Measurements from ENCODE around the gene NR2F6. TPM values are rescaled to one million over a fixed set of nuclear protein-coding genes. Genes with fewer than 3 reads are reported as not detected.

The NR2F6 gene
- total RNA-seq, 1 donor from 2014 or later = 70.9 TPM

- no peaks in the 10 kb centered on the region for H3K27me3 Mint-ChIP-seq
- H3K4me3 Mint-ChIP-seq = no peak overlapping the region
- H3K27ac Mint-ChIP-seq = no peak overlapping the region
- H3K9me3 Mint-ChIP-seq = no peaks in the 10 kb centered on the region
- DNase-seq (ENCODE audit: extremely low spot score, unreplicated experiment) = no peak
- H3K4me1 Mint-ChIP-seq (ENCODE audit: unreplicated experiment) = peaks cover 8% of the 10 kb centered on the region
- H3K36me3 Mint-ChIP-seq = peaks cover 14% of the 10 kb centered on the region
- no peak for TF ChIP-seq CTCF (conservative IDR thresholded peaks at IDR 0.05)
Measured at GRCh38 chr19:17210296-17210695, 35.4 kb downstream of the NR2F6 start.

- peaks cover under 1% of the 10 kb centered on the region for H3K4me1 Mint-ChIP-seq (ENCODE audit: unreplicated experiment)
- H3K9me3 Mint-ChIP-seq = no peaks in the 10 kb centered on the region
- H3K4me3 Mint-ChIP-seq = no peak overlapping the region
- H3K27ac Mint-ChIP-seq = no peak overlapping the region
- no peaks in the 10 kb centered on the region for H3K27me3 Mint-ChIP-seq
- H3K36me3 Mint-ChIP-seq = peaks cover 10% of the 10 kb centered on the region
- TF ChIP-seq CTCF (conservative IDR thresholded peaks at IDR 0.05) = no peak
- DNase-seq (ENCODE audit: extremely low spot score, unreplicated experiment) = no peak
Measured at GRCh38 chr19:17209126-17210036, 36.3 kb downstream of the NR2F6 start.

- Mint-ChIP-seq H3K36me3 (peaks cover 18% of the 10 kb centered on the region), H3K4me3 (no peak overlapping the region), H3K27me3 (no peaks in the 10 kb centered on the region), H3K4me1 (ENCODE audit: unreplicated experiment) (no peaks in the 10 kb centered on the region), H3K9me3 (no peaks in the 10 kb centered on the region), H3K27ac (no peak overlapping the region)
- DNase-seq (ENCODE audit: extremely low spot score, unreplicated experiment) = no peak
- TF ChIP-seq CTCF (conservative IDR thresholded peaks at IDR 0.05) = no peak
Measured at GRCh38 chr19:17206736-17207581, 38.8 kb downstream of the NR2F6 start.

- H3K4me1 Mint-ChIP-seq (ENCODE audit: unreplicated experiment) = no peaks in the 10 kb centered on the region
- H3K27ac Mint-ChIP-seq = no peak overlapping the region
- H3K4me3 Mint-ChIP-seq = no peak overlapping the region
- TF ChIP-seq CTCF (conservative IDR thresholded peaks at IDR 0.05) = peak; percentile 74
- H3K9me3 Mint-ChIP-seq = no peaks in the 10 kb centered on the region
- H3K36me3 Mint-ChIP-seq = peaks cover 23% of the 10 kb centered on the region
- H3K27me3 Mint-ChIP-seq = no peaks in the 10 kb centered on the region
- no peak for DNase-seq (ENCODE audit: extremely low spot score, unreplicated experiment)
Measured at GRCh38 chr19:17205237-17206140, 40.2 kb downstream of the NR2F6 start.

- DNase-seq (ENCODE audit: extremely low spot score, unreplicated experiment) = no peak
- no peak overlapping the region for H3K4me3 Mint-ChIP-seq
- no peak for TF ChIP-seq CTCF (conservative IDR thresholded peaks at IDR 0.05)
- no peaks in the 10 kb centered on the region for H3K4me1 Mint-ChIP-seq (ENCODE audit: unreplicated experiment)
- no peaks in the 10 kb centered on the region for H3K9me3 Mint-ChIP-seq
- no peak overlapping the region for H3K27ac Mint-ChIP-seq
- peaks cover 23% of the 10 kb centered on the region for H3K36me3 Mint-ChIP-seq
- H3K27me3 Mint-ChIP-seq = no peaks in the 10 kb centered on the region
Measured at GRCh38 chr19:17202713-17203112, 43.0 kb downstream of the NR2F6 start.
